HUES48 (cell line): ENCODE data around the gene ACACB.

Source experiments
- H3K27ac ChIP-seq: one replicate; pipeline ENCODE4 v1.7.0; 2013; ENCODE audit warnings: low read depth, low read length, inconsistent platforms
- H3K27me3 ChIP-seq: 2 replicates; pipeline ENCODE4 v1.6.1; 2013; ENCODE audit warnings: mild to moderate bottlenecking, low read length; ENCODE audit not compliant: control insufficient read depth, insufficient read depth
- H3K36me3 ChIP-seq: 2 replicates; pipeline ENCODE4 v1.6.1; 2013; ENCODE audit warnings: low read length; ENCODE audit not compliant: control insufficient read depth, insufficient read depth
- H3K4me1 ChIP-seq: 2 replicates; pipeline ENCODE4 v1.6.1; 2013; ENCODE audit warnings: mild to moderate bottlenecking, low read length; ENCODE audit not compliant: control insufficient read depth, insufficient read depth
- H3K4me3 ChIP-seq: 2 replicates; pipeline ENCODE4 v1.5.1; 2013; ENCODE audit warnings: mild to moderate bottlenecking, low read depth, low read length
- H3K9ac ChIP-seq: 2 replicates; pipeline ENCODE4 v1.6.1; 2013; ENCODE audit warnings: mild to moderate bottlenecking, low read depth, low read length, moderate library complexity
- H3K9me3 ChIP-seq: 2 replicates; pipeline ENCODE4 v1.6.1; 2013; ENCODE audit warnings: low read length; ENCODE audit not compliant: control insufficient read depth, insufficient read depth

Gene ACACB

GRCh38 chr12:109178532-109178931 lies 62.1 kb downstream of the ACACB start:
- Histone ChIP-seq H3K4me3 (no peak overlapping the region), H3K36me3 (peaks cover 14% of the 10 kb centered on the region), H3K9me3 (no peaks in the 10 kb centered on the region), H3K9ac (no peak overlapping the region), H3K4me1 (no peaks in the 10 kb centered on the region), H3K27ac (no peak overlapping the region), H3K27me3 (no peaks in the 10 kb centered on the region)

- Histone ChIP-seq H3K4me1 (no peaks in the 10 kb centered on the region), H3K27ac (no peak overlapping the region), H3K9me3 (no peaks in the 10 kb centered on the region)
These were observed 63.5 kb downstream of the ACACB start for GRCh38 chr12:109179927-109180326.

GRCh38 chr12:109182041-109182839 lies 65.9 kb downstream of the ACACB start:
- Histone ChIP-seq H3K4me1 (no peaks in the 10 kb centered on the region), H3K27ac (no peak overlapping the region), H3K27me3 (no peaks in the 10 kb centered on the region), H3K4me3 (no peak overlapping the region), H3K36me3 (peaks cover 30% of the 10 kb centered on the region), H3K9ac (no peak overlapping the region), H3K9me3 (no peaks in the 10 kb centered on the region)

More at GRCh38 chr12:109179927-109180326, 63.5 kb downstream of the ACACB start:
- Histone ChIP-seq H3K27me3 (no peaks in the 10 kb centered on the region), H3K9ac (no peak overlapping the region), H3K4me3 (no peak overlapping the region), H3K36me3 (peaks cover 16% of the 10 kb centered on the region)

GRCh38 chr12:109185441-109185840 lies 69.1 kb downstream of the ACACB start:
- H3K9me3 ChIP-seq, result no peaks in the 10 kb centered on the region
- H3K4me1 ChIP-seq, result no peaks in the 10 kb centered on the region
- no peak overlapping the region for H3K27ac ChIP-seq
- no peak overlapping the region for H3K9ac ChIP-seq
- no peak overlapping the region for H3K4me3 ChIP-seq
- H3K36me3 ChIP-seq, result peaks cover 16% of the 10 kb centered on the region
- H3K27me3 ChIP-seq, result no peaks in the 10 kb centered on the region

- Histone ChIP-seq H3K27ac (no peak overlapping the region), H3K4me1 (no peaks in the 10 kb centered on the region), H3K36me3 (peaks cover 16% of the 10 kb centered on the region), H3K4me3 (no peak overlapping the region), H3K9me3 (no peaks in the 10 kb centered on the region), H3K9ac (no peak overlapping the region), H3K27me3 (no peaks in the 10 kb centered on the region)
These were observed 70.7 kb downstream of the ACACB start for GRCh38 chr12:109186993-109187653.

GRCh38 chr12:109188108-109188712 lies 71.8 kb downstream of the ACACB start:
- H3K27me3 ChIP-seq, result no peaks in the 10 kb centered on the region
- H3K4me1 ChIP-seq, result no peaks in the 10 kb centered on the region
- no peak overlapping the region for H3K9ac ChIP-seq
- peaks cover 16% of the 10 kb centered on the region for H3K36me3 ChIP-seq
- H3K4me3 ChIP-seq, result no peak overlapping the region
- H3K9me3 ChIP-seq, result no peaks in the 10 kb centered on the region
- no peak overlapping the region for H3K27ac ChIP-seq

- Histone ChIP-seq H3K4me1 (no peaks in the 10 kb centered on the region), H3K4me3 (no peak overlapping the region), H3K9ac (no peak overlapping the region), H3K27me3 (no peaks in the 10 kb centered on the region), H3K27ac (no peak overlapping the region), H3K36me3 (peaks cover 22% of the 10 kb centered on the region), H3K9me3 (no peaks in the 10 kb centered on the region)
These were observed 72.9 kb downstream of the ACACB start for GRCh38 chr12:109189291-109189690.

- H3K9me3 ChIP-seq, result no peaks in the 10 kb centered on the region
- H3K4me3 ChIP-seq, result no peak overlapping the region
- no peaks in the 10 kb centered on the region for H3K27me3 ChIP-seq
- H3K9ac ChIP-seq, result no peak overlapping the region
- H3K36me3 ChIP-seq, result peaks cover 6% of the 10 kb centered on the region
- H3K27ac ChIP-seq, result no peak overlapping the region
- H3K4me1 ChIP-seq, result no peaks in the 10 kb centered on the region
These were observed 75.3 kb downstream of the ACACB start for GRCh38 chr12:109191621-109192250.

- Histone ChIP-seq H3K4me1 (no peaks in the 10 kb centered on the region), H3K9me3 (no peaks in the 10 kb centered on the region), H3K4me3 (no peak overlapping the region), H3K9ac (no peak overlapping the region), H3K36me3 (peaks cover 5% of the 10 kb centered on the region), H3K27ac (no peak overlapping the region), H3K27me3 (no peaks in the 10 kb centered on the region)
These were observed 76.0 kb downstream of the ACACB start for GRCh38 chr12:109192358-109192757.

GRCh38 chr12:109193896-109194295 lies 77.5 kb downstream of the ACACB start:
- Histone ChIP-seq H3K4me1 (no peaks in the 10 kb centered on the region), H3K27me3 (no peaks in the 10 kb centered on the region), H3K27ac (no peak overlapping the region), H3K9ac (no peak overlapping the region), H3K9me3 (no peaks in the 10 kb centered on the region), H3K4me3 (no peak overlapping the region), H3K36me3 (peaks cover 5% of the 10 kb centered on the region)

- no peak overlapping the region for H3K4me3 ChIP-seq
- no peaks in the 10 kb centered on the region for H3K9me3 ChIP-seq
- H3K27ac ChIP-seq, result no peak overlapping the region
- H3K27me3 ChIP-seq, result no peaks in the 10 kb centered on the region
- peaks cover 5% of the 10 kb centered on the region for H3K36me3 ChIP-seq
- no peaks in the 10 kb centered on the region for H3K4me1 ChIP-seq
- H3K9ac ChIP-seq, result no peak overlapping the region
These were observed 79.9 kb downstream of the ACACB start for GRCh38 chr12:109196332-109196731.
